Testis (tissue), 3 donors: ENCODE results near the gene SMIM26. TPM values are rescaled to one million over a fixed set of nuclear protein-coding genes. Genes with fewer than 3 reads are reported as not detected.
A peak's percentile ranks its signal among the peaks of the same experiment; 100 is the strongest.

Experiments used
- DNase-seq: peaks from one replicate; pipeline ENCODE4 v3.0.0-alpha.2; 2019
- H3K27ac ChIP-seq, 2 donors: fragments of 200-600 bp; sonication (generic); one replicate each; pipeline ENCODE4 v1.5.1; 2019
- H3K27me3 ChIP-seq: fragments of 200-600 bp; sonication (generic); one replicate; pipeline ENCODE4 v1.5.1; 2019
- H3K36me3 ChIP-seq: fragments of 200-600 bp; sonication (generic); one replicate; pipeline ENCODE4 v1.5.1; 2017; ENCODE audit warnings: low read depth; ENCODE audit errors: missing control alignments
- H3K4me1 ChIP-seq: fragments of 200-600 bp; sonication (generic); one replicate; pipeline ENCODE4 v1.5.1; 2019
- H3K4me3 ChIP-seq, 2 donors: fragments of 200-600 bp; sonication (generic); one replicate each; pipeline ENCODE4 v1.5.1; 2017 to 2019
- H3K9me3 ChIP-seq: fragments of 200-600 bp; sonication (generic); one replicate; pipeline ENCODE4 v1.5.1; 2017
- POLR2A ChIP-seq: fragments of 450-650 bp; IDR thresholded peaks from one replicate; pipeline ENCODE4 v1.6.1; 2017; ENCODE audit warnings: antibody characterized with exemption, mild to moderate bottlenecking, moderate library complexity
- WGBS, 2 donors: methylation state at CpG; one replicate each; pipeline ENCODE4 v1.1.5; 2018; 5-methylcytosine and 5-hydroxymethylcytosine counted together
- intact Hi-C: fragments of 100-400 bp; cut with DNase I; formaldehyde crosslinking; loops from one replicate; pipeline ENCODE4 v1.15.1; 2023; ENCODE audit warnings: low total_unique reads
- polyA plus RNA-seq: library from polyadenylated mRNA; stranded (reverse); fragments of 350-450 nt; fragmentation: Illumina TruSeq; extraction: RNeasy Lipid Tissue Mini Kit (QIAGEN cat#74804); gene quantifications from one replicate; pipeline ENCODE4 v1.2.3, GENCODE V29; 2014; ENCODE audit warnings: low read depth, low replicate concordance; ENCODE audit not compliant: insufficient read depth
- total RNA-seq, 2 donors: library from RNA; depleted of rRNA; stranded (reverse); fragments of >200 nt; gene quantifications; one replicate each; pipeline ENCODE4 v1.2.3, GENCODE V29; 2016
- TF ChIP-seq, protein P1 (sequence below), 3 experiments: fragments of 450-650 bp in 2 of 3; fragments of 200-600 bp in 1 of 3; sonication (generic) in 1 of 3; IDR thresholded peaks; one replicate each; pipeline ENCODE4 v1.5.1; 2016 to 2019; ENCODE audit warnings: antibody characterized with exemption in 3 of 3, mild to moderate bottlenecking in 2 of 3, moderate library complexity in 1 of 3

The SMIM26 gene
- total and polyA plus RNA-seq, 3 donors from 2014 or later = 69.6 to 98.0 (median 87.4) TPM

DNA sequence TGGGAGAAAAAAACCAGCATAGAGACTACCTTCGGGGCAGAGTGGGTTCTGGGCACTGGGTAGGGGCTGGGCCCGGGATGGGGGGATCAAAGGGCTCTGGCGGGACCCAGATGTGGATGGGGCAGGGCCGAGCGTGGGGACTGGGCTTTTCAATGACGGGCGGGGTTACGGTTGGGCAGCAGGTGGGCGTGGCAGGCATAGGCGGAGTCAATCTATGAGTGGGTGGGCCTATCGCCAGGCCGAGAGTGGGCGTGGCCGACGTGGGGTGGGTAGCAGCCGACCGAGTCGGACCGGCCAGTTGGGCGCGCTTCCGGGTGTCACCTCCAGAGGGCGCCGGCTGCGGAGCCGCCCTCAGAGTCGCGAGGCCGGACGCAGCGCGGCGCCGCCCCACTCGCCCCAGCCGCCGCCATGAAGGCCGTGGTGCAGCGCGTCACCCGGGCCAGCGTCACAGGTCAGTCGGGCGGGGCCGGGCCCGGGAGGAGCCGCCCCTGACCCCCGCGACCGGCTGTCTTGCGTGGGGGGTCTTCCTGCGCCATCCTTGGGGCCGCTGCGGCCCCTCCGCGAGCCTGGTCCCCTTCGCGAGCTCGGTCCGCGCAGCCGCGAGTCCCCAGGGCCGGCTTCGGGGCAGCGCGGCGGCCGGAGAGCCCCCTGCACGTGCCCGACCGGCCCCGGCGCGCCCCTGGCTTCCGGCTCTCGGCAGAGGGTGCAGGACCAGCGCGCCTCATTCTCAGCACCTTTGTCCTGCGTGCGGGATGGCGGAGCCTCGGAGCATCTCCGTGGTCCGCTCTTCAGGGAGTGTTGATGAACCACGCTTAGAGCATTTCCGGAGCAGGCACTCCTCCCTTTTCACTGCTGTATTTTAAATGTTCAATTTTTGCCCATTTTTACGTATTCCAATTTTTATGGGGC lies 20.7 kb downstream of the SMIM26 start, which contains the start of gene DTD1:
TSS of gene DTD1 (plus strand) at position 390 of the 909 bp plus-strand sequence. CDS start at position 409, 19 bp downstream.
- Histone ChIP-seq H3K4me1 (peaks cover 5% of the 10 kb centered on the region), H3K27ac (peak within 1 kb of the TSS; percentile 23 to 79), H3K36me3 (no peaks in the 10 kb centered on the region), H3K27me3 (no peaks in the 10 kb centered on the region), H3K9me3 (no peaks in the 10 kb centered on the region), H3K4me3 (peak within 1 kb of the TSS; percentile 77 to 89)
- intact Hi-C loops = no loop called here
- WGBS, 2 donors = 1% methylated on average over 29 to 53 of the region's 88 CpGs
- no peak for TF ChIP-seq POLR2A
- TF ChIP-seq, protein P1, sequence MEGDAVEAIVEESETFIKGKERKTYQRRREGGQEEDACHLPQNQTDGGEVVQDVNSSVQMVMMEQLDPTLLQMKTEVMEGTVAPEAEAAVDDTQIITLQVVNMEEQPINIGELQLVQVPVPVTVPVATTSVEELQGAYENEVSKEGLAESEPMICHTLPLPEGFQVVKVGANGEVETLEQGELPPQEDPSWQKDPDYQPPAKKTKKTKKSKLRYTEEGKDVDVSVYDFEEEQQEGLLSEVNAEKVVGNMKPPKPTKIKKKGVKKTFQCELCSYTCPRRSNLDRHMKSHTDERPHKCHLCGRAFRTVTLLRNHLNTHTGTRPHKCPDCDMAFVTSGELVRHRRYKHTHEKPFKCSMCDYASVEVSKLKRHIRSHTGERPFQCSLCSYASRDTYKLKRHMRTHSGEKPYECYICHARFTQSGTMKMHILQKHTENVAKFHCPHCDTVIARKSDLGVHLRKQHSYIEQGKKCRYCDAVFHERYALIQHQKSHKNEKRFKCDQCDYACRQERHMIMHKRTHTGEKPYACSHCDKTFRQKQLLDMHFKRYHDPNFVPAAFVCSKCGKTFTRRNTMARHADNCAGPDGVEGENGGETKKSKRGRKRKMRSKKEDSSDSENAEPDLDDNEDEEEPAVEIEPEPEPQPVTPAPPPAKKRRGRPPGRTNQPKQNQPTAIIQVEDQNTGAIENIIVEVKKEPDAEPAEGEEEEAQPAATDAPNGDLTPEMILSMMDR (IDR thresholded peaks at IDR 0.05) = peak; percentile 48 to 73 (median 66)
- DNase-seq = peak; percentile 97

DNA sequence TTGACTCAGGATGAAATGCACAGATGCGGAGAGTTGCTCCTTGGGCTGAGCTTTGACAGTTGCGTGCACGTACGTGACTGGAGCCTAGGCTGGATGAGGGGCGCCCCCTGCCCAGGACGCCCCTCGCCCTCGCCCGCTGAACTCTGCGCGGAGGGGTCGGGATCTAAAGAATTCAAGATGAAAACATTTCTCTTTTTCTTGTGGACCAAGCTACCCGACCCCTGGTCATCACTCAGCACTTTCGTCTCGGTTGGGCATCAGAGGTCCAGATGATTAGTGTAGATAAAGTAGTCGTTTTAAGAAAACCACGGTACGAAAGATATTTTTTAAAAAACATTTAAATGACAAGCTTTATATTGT lies 21.3 kb downstream of the SMIM26 start:
- WGBS, 2 donors = 4 to 7% methylated on average over 18 of the region's 18 CpGs
- no peaks in the 10 kb centered on the region for H3K27me3 ChIP-seq
- peaks cover 5% of the 10 kb centered on the region for H3K4me1 ChIP-seq
- TF ChIP-seq, protein P1 (IDR thresholded peaks at IDR 0.05) = no peak
- no peak for TF ChIP-seq POLR2A
- intact Hi-C loops = no loop called here
- H3K4me3 ChIP-seq = peak overlapping the region; percentile 77 to 89
- H3K9me3 ChIP-seq = no peaks in the 10 kb centered on the region
- DNase-seq = peak; percentile 18
- H3K27ac ChIP-seq = peak overlapping the region; percentile 23 to 79
- no peaks in the 10 kb centered on the region for H3K36me3 ChIP-seq

DNA sequence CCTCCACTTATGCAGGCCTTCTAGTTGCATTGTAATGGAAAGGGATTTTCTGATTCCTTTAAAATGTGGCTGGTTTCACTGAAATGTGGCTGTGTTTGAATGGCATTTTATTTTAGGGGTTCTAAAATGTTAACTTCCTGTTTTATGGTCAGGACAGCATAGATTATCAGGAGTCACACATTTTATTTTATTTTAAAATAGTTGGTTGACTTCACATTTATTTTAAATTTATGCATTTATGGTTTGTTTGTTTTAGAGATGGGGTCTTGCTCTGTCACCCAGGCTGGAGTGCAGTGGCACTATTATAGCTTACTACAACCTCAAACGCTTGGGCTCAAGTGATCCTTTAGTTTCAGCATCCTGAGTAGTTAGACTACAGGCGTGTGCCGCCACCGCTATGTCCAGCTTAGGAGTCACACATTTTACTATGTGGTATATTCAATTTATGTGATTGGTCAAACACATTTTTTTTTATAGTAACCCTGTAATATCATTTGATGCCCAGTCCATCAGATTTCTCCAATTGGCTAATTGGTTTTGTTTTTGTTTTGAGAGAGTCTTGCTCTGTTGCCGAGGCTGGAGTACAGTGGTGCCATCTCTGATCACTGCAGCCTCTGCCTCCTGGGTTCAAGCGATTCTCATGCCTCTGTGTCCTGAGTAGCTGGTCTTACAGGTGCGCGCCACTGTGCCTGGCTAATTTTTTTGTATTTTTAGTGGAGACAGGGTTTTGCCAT lies 22.9 kb downstream of the SMIM26 start:
- TF ChIP-seq, protein P1 (IDR thresholded peaks at IDR 0.05) = no peak
- TF ChIP-seq POLR2A = no peak
- H3K4me3 ChIP-seq = no peak overlapping the region
- no peaks in the 10 kb centered on the region for H3K36me3 ChIP-seq
- intact Hi-C loops = no loop called here
- no peak for DNase-seq
- peaks cover 5% of the 10 kb centered on the region for H3K4me1 ChIP-seq
- WGBS, 2 donors = 80 to 87% methylated on average over 8 of the region's 8 CpGs
- no peak overlapping the region for H3K27ac ChIP-seq
- no peaks in the 10 kb centered on the region for H3K9me3 ChIP-seq
- no peaks in the 10 kb centered on the region for H3K27me3 ChIP-seq

DNA sequence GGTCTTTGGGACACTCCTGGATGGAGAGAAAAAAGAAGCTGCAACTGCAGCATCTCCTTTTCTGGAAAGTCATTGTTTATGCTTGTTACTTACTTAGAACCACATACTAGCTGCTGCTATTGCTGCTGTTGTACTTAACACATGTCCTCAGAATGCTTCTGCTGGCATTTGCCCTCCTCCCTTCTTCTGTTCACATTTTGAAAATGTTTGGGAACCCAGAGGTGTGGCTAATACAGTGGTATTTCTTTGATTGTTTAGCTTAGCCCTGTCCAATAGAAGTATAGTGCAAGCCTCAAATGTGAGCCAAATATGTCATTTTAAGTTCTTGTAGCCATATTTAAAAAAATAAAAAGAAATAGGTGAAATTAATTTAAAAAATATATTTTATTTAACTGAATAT lies 29.0 kb downstream of the SMIM26 start:
- DNase-seq = no peak
- H3K9me3 ChIP-seq = no peaks in the 10 kb centered on the region
- no peak overlapping the region for H3K4me3 ChIP-seq
- no peaks in the 10 kb centered on the region for H3K4me1 ChIP-seq
- H3K36me3 ChIP-seq = no peaks in the 10 kb centered on the region
- intact Hi-C loops = no loop called here
- TF ChIP-seq, protein P1 (IDR thresholded peaks at IDR 0.05) = no peak
- TF ChIP-seq POLR2A = no peak
- H3K27me3 ChIP-seq = no peaks in the 10 kb centered on the region
- H3K27ac ChIP-seq = no peak overlapping the region
